GM21381 (cell line): ENCODE results near the gene MPHOSPH9.

ENCODE experiments used
- ATAC-seq: cut with Tn5 transposase; IDR thresholded peaks from one replicate; pipeline ENCODE4 v1.9.1; 2021; ENCODE audit warnings: mild to moderate bottlenecking, moderate library complexity; ENCODE audit not compliant: unreplicated experiment

Gene MPHOSPH9

GRCh38 chr12:123131291-123131832 is 101.6 kb downstream of the MPHOSPH9 start:
- no peak for ATAC-seq

GRCh38 chr12:123129621-123130020 is 103.3 kb downstream of the MPHOSPH9 start:
- ATAC-seq, result no peak

- no peak for ATAC-seq
Observed at GRCh38 chr12:123127182-123127495, 105.8 kb downstream of the MPHOSPH9 start.

GRCh38 chr12:123126294-123127181 is 106.4 kb downstream of the MPHOSPH9 start:
- ATAC-seq, result no peak

- no peak for ATAC-seq
Observed at GRCh38 chr12:123122626-123123025, 110.3 kb downstream of the MPHOSPH9 start.

GRCh38 chr12:123121670-123122069 is 111.3 kb downstream of the MPHOSPH9 start:
- ATAC-seq, result no peak

- ATAC-seq, result peak; percentile 21
Observed at GRCh38 chr12:123120452-123121166, 112.3 kb downstream of the MPHOSPH9 start.

GRCh38 chr12:123119808-123120207 is 113.1 kb downstream of the MPHOSPH9 start:
- ATAC-seq, result peak; percentile 79

GRCh38 chr12:123118497-123118896 is 114.4 kb downstream of the MPHOSPH9 start:
- no peak for ATAC-seq

GRCh38 chr12:123115409-123116121 is 117.4 kb downstream of the MPHOSPH9 start:
- no peak for ATAC-seq

GRCh38 chr12:123114304-123115083 is 118.4 kb downstream of the MPHOSPH9 start:
- no peak for ATAC-seq

GRCh38 chr12:123113026-123113425 is 119.9 kb downstream of the MPHOSPH9 start:
- ATAC-seq, result no peak

- no peak for ATAC-seq
Observed at GRCh38 chr12:123111498-123112165, 121.3 kb downstream of the MPHOSPH9 start.

GRCh38 chr12:123109319-123109772 is 123.6 kb downstream of the MPHOSPH9 start:
- no peak for ATAC-seq

- ATAC-seq, result no peak
Observed at GRCh38 chr12:123108682-123109066, 124.3 kb downstream of the MPHOSPH9 start.

GRCh38 chr12:123107926-123108681 is 124.8 kb downstream of the MPHOSPH9 start:
- no peak for ATAC-seq

GRCh38 chr12:123106640-123107359 is 126.1 kb downstream of the MPHOSPH9 start:
- no peak for ATAC-seq

GRCh38 chr12:123105211-123105826 is 127.6 kb downstream of the MPHOSPH9 start:
- no peak for ATAC-seq
